GM18511 (cell line): Measurements from ENCODE around the gene RBMS3.
"Not testable (repeated sequence)": the region's sequence is repeated elsewhere in the genome, so short reads cannot be mapped to it uniquely, and the experiment has no call there.

Experiments
- ATAC-seq: cut with Tn5 transposase; IDR thresholded peaks from one replicate; pipeline ENCODE4 v1.9.1; 2021; ENCODE audit warnings: mild to moderate bottlenecking, moderate library complexity; ENCODE audit not compliant: unreplicated experiment

The RBMS3 gene

DNA sequence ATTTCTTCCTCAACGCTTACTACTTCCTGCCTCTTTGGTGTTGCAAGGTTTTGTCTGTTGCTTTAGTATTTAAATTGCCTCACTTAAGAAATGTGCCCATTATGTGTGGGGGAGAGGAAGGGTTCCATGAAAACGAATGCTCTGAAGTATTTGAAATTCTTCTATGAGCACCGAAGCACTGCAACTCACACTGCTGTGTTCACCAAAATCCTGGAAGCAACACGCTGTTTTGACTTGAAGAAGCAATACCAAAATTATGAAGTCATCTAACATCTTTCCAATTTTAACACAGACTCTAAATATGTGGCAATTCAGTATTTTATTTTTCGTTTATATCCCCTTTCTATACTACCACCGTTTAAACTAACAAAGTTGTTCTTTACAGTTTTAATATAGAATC, 101.5 kb downstream of the RBMS3 start:
- no peak for ATAC-seq

DNA sequence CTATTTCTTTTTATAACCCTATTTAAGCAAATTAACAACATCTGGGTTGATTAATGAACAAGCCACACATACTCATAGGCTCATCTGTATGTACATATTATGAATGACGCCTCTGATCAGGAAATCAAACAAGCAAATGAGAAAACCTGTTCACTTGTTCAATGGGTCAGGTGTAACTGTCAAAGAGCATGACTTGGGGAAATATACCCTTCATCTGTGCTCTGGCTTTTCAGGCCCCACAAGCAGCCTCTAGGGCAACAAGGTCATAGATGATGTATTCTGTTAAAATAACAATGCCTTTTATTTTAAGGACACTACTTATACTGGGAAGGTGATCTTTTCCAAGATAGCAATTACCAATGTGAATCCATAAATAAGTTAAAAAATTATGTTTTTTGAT, 102.0 kb downstream of the RBMS3 start:
- ATAC-seq: no peak

DNA sequence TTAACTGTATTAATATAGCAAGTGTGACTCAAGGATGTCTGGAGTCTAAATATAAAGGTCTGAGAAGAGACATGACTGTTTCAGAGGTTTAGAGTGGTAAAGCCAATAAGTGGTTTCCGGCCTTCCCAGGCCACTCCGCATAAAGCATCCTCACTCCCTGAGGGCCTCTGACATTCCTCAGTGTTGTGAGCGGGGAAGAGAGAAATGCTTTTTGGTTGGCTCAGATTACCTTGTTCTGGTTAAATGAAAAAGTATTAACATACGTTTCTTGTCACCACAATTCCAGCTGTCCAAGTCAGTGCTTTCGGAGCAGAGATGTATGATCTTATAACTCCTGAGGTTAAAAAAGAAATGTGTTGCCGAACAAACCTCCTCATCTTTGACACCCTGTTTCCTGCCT, 103.8 kb downstream of the RBMS3 start:
- ATAC-seq: no peak

DNA sequence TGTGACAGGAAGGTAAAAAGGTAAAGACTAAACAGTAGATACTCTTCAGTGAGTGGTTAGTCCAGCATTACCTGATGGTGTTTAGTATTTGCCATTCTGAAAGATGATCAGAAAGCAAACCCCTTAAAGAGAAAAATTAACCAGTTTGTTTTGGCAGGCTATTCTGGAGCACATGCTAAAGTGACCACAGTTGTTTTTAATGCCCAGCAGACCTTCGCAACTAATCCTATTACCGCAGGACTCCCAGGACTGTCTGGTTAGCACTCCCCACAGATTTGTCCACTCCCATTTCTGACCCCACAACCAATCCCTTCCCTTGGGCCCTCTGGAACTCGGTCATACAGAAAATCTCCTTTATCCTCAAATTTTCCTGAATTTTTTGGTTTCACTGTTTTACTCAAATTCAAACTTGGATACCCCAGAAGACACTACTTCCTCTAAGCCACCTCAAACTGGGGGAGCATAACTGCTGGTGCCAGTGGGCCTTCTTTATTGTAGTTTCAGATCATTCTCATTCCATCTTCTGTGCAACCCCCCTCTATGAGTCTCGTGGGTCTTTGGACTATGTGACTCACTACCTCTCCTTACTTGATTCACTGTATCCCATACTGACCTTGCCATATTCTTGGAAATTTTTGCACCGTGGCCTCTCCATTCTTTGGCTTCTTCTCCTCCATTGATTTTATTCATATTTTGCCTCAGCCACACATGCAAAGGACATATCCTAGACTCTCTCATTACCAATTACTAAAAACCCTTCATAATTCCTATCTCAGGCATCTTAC, 104.4 kb downstream of the RBMS3 start:
- ATAC-seq: no peak

DNA sequence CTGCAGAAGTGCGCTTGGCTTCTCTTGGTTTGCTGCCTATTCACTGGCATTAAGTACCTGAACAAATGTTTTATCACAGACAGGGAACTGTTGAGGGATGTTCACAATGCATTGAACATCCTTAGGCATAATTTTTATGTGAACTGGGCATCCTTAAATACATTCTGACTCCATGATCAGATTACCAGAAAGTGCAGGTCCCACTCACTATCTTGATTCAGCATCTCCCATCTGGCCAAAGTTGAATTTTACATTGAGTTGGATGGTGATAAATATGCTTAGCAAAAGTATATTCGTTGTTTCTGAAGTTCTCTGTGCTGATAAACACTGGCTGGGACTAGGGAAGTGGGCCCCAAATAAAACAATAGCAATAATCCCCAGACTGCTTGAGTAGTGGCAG, 108.5 kb downstream of the RBMS3 start:
- no peak for ATAC-seq

DNA sequence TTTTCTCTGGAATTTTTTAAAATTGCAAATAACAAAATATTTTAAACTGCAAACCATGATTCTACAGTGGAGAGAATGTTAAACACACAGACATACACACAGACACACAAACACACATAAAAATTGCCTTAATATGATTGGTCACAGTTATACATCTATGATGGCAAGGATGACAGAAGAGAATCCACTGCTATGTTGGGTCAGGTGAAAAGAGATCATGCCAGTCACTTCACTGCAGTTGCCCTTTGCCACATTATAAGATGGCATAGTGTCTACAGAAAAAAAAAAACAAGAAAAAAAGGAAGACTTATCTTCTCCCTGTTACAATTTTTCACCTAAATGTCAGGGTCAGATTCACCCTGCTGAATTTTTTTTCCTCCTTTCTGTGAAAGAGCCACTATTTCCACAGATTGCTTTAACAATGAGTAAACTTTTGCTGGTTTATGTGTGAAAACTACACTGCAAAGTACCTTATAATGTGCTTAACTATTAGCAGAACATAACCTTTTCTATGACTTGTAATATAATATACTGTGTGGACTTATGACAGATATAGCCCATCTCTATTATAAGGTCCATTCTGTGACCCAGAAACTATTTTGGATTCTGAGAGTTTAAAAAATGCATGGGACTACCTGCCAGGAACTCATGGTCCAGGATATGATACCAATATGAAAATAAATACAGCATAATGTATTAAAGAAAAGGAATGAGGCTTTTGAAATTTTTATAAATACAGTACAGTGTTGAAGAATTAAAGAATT, 111.9 kb downstream of the RBMS3 start:
- no peak for ATAC-seq

DNA sequence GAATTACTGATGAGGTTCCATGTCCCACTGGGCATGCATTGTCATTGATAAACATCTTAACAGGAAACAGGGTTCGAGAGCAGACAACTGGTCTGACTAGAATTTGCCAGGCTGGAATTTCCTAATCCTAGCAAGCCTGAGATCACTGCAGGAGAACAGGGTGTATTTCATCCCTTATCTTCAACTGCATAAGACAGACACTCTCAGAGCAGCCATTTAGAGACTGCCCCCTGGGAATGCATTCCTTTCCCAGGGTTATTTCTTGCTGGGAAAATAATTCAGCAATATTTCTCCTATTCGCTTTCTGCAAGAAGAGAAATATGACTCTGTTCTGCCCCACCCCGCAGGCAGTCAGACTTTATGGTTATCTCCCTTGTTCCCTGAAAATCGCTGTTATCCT, 113.1 kb downstream of the RBMS3 start:
- not testable (repeated sequence) for ATAC-seq

DNA sequence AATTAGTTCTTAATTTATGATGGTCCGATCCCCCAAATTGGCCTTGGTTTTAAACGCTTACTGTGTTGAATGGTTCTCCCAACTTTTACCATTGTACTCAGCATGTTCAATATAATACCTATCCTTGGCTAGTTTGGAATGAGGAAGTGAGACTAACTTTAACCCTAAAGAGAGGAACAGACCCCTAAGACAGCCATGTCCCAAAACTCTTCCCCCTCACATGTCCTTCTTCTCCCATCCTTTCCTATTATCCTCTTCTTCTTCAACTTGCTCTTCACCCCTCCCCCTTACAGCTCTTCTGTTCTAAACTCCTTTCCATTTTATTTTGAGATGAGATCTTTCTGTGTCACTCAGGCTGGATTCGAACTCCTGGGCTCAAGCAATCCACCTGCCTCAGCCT, 116.5 kb downstream of the RBMS3 start:
- no peak for ATAC-seq

DNA sequence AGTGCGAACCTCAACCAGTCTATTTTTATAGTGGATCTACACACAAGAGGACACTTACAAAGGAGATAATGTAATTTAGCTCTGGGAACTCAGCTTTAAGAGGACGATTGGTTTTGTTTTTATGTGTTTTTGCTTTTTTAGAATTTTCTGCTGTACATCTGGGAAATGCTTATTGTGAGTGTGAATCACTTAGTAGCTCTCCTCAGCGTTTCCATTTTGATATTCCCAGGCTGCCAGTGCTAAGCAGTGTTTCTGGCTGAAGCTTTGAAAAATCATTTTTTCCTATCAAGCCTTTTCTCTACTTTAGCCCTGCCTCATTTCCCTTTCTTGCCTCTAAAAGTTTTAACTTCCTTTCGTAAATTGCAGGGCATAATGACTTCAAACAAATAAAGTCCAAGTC, 117.9 kb downstream of the RBMS3 start:
- no peak for ATAC-seq

DNA sequence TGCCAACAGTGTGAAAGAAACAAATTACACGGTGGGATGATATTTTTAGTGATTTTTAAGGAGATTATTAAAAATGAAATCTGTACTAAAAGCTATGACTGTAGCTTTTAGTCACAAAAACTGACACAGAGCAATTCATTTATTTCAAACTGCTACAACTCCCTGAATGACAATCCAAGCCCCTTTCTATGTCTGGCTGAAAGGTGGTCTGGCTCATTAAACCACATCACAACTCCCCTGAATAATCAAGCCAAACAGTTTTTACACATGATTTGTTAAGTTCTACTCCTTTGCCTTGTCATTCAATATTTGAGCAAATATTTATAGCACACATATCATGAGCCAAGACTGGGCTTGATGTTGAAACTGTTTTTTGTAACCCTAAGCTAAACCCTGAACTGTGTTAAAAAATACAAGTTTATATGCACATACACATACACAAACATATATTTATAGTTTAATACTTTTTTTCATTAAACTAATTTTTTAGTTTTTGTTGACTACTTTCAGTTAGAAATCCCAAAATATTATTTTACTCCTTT, 125.5 kb downstream of the RBMS3 start:
- no peak for ATAC-seq

DNA sequence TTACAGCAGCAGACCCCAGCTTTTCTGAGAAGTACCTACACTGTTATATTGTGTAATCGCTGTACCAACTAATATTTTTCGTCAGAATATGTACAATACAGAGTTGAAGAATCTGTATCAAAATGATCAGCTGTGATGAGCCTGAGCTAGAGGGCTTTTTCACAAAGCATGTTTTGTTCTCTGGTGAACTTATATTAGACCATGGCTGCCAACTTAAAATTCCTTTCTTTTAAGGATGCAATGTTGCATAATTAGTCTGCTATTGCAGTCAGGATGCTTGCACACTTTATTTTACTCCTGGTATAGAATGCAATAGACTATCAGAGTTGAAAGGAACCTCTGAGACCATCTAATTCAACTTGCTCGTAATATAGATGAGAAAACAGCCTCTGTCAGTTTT, 127.8 kb downstream of the RBMS3 start:
- ATAC-seq: no peak

DNA sequence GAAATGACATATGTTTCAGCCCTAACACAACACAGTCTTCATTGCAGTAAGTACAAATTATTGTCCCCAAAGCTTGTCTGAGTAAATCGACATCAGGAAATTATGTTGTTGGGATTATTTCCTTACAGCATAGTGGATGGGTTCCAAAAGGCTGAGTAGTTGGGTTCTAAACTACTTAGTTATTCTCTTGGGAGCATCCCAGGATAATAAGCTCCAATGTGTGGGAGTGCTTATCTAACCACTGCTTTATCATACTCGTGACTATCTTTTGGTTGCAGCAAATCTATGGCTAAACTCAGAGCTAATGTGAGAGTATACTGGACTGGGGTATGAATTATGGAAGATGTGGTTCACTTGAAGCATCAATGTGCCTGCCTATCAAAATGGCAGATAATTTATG, 128.5 kb downstream of the RBMS3 start:
- no peak for ATAC-seq

DNA sequence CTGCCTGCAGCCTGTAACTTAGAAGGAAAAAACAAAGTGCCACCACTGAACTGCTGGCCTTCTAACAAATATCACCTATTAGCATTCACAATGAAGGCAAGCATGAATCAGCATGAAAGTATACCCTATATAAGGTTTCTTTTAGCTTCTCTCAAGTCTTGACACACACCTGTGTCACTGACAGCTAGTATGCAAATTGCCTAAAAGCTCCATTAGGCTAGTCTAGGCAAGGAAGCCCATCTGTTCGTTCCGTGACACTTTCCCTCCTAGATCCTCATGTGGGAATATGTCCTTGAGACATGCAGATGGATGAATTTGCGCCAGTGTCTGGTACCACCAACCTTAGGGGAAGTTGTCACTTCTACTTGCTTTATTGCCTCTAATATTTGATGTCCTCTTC, 129.3 kb downstream of the RBMS3 start:
- no peak for ATAC-seq

DNA sequence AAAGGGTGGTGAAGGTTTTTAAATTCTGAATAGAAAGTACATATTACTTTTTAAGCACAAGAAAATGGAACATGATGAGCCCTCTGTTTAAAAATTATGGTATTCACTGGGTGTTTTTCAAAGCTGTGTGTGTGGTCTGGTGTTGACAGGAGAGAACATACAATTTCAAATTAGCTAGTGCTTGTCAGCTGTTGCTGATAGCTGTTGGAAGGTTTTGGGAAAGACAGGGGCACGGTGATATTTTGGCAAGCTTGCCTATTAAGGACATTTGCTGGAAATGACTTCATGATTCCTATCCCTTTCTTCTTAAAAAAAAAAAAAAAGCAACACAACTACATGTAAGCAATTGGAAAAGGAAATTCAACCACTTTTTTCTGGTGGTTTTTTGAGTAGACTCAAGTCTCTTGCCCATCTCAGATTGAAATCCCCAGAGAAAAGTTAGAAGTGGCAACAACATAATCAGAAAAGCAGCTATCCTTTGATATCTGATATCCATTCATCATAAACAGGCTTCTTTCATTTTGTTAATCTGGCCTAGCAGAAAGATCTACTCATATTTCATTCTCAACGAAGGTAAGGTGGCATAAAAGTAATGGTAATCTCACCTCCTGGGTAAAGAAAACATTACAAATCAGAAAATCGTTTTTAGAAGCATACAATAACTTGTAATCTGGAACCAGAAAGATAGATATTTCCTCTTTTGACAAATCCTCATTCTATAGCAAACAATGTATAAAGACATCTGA, 130.0 kb downstream of the RBMS3 start:
- no peak for ATAC-seq

DNA sequence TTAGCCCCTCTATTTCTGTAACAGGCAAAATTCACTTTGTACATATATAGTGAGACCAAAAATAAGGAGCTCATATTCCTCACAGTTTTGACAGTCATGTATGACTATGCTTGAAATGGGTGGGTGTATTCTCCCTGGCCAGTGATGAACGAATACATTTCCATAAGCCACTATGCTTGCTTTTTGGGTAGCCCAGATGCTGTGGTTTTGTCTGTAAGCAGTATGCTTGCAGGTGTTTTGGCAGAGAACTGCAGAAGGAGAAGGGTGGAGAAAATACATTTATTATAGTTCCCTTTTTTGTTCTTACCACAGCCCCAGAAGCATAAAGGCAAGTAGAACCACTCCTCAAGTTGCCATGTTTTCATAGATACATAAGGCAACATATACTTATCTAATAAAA, 131.2 kb downstream of the RBMS3 start:
- ATAC-seq: no peak

DNA sequence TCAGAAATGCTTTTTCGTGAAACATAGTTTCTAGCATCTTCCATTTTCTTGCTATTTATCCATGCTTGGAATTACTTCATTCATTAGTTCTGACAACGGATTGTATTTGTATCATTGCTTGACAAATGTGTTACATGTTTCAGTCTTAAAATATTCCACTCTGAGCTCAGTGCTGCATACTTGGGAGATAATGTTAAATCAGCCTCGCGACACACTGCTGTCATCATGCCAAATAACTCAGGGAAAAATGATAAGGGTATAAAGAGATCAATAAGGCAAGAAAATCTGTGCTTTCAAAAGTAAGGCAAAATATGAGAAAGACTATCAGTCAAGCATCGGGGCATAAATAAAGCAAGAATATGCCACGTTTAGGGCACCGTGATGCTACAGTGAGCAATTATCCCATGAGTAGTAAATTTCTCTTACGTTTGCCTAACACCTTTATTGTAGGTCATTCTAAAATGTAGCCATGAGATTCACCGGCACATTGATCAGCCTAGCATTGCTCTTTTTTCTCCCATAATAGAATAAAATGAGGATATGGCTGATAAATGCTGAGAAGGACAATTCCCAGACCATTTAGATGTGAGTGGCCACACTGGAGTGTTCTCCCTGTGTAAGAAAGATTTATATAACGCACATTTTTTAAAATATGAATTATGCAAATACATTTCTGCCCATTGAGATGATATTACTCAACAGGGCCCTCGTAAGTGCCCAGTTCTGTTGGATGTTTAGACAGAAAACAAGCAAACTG, 133.8 kb downstream of the RBMS3 start:
- no peak for ATAC-seq

DNA sequence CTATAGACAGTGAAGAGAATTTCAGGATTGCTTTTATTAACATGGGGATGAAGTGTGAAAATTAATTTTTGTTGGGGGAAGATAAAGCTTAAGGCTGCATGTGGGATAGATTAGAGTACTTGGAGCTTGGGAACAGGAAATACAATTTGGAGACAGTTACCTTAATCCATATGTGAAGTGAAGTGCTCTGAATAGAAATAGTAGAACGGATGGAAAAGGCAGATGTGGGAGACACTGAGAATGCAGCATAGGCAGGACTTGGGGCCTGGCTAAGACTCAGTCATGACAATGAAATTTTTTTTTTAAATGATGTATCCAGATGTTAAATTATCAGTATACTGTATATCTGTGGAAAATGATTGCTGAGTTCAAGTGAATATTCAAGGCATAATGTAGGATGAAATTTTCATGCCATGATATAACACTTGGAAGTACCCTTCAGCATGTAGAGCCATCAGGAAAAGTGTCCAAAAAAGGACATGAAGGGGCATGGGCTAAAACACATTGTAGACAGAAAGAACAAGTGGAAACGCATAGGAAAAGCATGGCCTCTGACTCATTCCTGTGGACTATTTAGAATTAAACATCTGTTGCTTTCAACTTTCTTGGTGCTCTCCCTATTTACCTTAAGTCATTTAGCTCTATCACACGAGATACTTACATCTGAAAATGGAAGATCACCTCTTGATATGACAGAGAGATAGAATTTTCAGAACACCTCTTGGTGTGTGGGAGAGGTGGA, 134.8 kb downstream of the RBMS3 start:
- ATAC-seq: no peak

DNA sequence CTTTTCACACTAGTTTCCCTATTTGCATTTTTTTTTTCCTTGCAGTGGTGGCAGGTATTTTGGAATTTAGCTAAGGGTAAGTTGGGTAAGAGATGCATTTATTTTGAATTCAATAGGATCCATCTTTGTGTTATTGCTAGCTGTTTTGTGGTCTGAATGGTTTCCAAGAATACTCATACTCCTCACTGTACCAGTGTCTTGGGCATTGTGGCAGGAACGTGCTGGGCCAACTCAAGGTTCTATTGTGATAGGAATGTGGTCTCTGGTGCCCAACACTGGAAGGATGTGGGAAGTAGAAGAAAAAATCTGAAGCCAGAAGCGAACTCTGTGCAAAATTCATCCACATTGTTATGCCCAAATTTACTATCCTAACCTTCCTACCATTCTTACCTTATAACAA, 135.6 kb downstream of the RBMS3 start:
- no peak for ATAC-seq

DNA sequence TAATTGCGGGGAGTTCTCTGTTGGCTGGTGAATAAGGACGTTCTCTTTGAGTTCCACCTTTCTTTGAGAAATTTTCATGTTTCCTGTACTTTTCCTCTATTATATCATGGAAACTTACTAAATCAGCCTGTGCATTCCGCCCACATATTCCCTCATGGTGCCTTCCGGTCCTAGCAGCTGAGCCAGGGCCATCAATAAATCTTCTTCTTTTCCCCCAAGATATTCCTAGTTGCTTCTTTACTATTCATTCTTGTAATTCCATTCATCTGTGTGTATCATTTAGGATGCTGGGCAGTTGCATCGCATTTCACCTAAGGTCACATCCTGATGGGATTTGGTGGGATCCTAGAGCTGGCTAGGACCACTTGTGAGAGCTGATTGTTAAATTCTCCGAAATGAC, 139.2 kb downstream of the RBMS3 start:
- no peak for ATAC-seq
